WTC11 (cell line): ENCODE data around the gene SMARCA2. TPM values are rescaled to one million over a fixed set of nuclear protein-coding genes. Genes with fewer than 3 reads are reported as not detected.

ENCODE experiments used
- ATAC-seq: fragments of 200-7000 bp; cut with Tn5 transposase; 2 replicates; pipeline ENCODE4 v1.10.0; 2021; ENCODE audit warnings: mild to moderate bottlenecking, moderate library complexity
- CTCF ChIA-PET: fragments of 300-600 bp; sonication (Branson Sonifier 250); formaldehyde crosslinking; loops from one replicate; lab custom pipeline; 2021; ENCODE audit warnings: antibody characterized with exemption; lab: Charles Lee
- POLR2A ChIA-PET: fragments of 350-600 bp; sonication (Branson Sonifier 250); formaldehyde crosslinking; loops from one replicate; lab custom pipeline; 2021; ENCODE audit warnings: antibody characterized with exemption; lab: Charles Lee
- DNase-seq: peaks from one replicate; pipeline ENCODE4 v3.0.0; 2021; ENCODE audit warnings: low spot score
- H3K27ac Mint-ChIP-seq: 2 replicates; pipeline ENCODE4 v1.8.0; 2021; ENCODE audit warnings: mixed read lengths
- H3K27me3 Mint-ChIP-seq: 2 replicates; pipeline ENCODE4 v1.8.0; 2021; ENCODE audit warnings: low read depth, mild to moderate bottlenecking, moderate library complexity, mixed read lengths
- H3K36me3 Mint-ChIP-seq: 2 replicates; pipeline ENCODE4 v1.8.0; 2021; ENCODE audit warnings: mixed read lengths
- H3K4me1 Mint-ChIP-seq: 2 replicates; pipeline ENCODE4 v1.8.0; 2022; ENCODE audit warnings: mixed read lengths
- H3K4me3 Mint-ChIP-seq: 2 replicates; pipeline ENCODE4 v1.8.0; 2021; ENCODE audit warnings: mild to moderate bottlenecking, moderate library complexity, mixed read lengths
- H3K9me3 Mint-ChIP-seq: 2 replicates; pipeline ENCODE4 v1.8.0; 2021; ENCODE audit warnings: mixed read lengths
- CREM ChIP-seq: sonication (generic); formaldehyde crosslinking; IDR thresholded peaks from 2 replicates; pipeline ENCODE4 v1.8.1; 2022; ENCODE audit warnings: mild to moderate bottlenecking, missing genetic modification reagents, moderate library complexity
- ELF4 ChIP-seq: sonication (generic); formaldehyde crosslinking; IDR thresholded peaks from 2 replicates; pipeline ENCODE4 v1.8.1; 2022; ENCODE audit warnings: low read depth, mild to moderate bottlenecking, moderate library complexity, missing genetic modification reagents
- EMX1 ChIP-seq: fragments of 250-450 bp; sonication (Bioruptor Pico); IDR thresholded peaks from 2 replicates; pipeline ENCODE4 v1.8.0; 2021; ENCODE audit warnings: mild to moderate bottlenecking
- ETV6 ChIP-seq: sonication (generic); formaldehyde crosslinking; IDR thresholded peaks from 2 replicates; pipeline ENCODE4 v1.8.1; 2022; ENCODE audit warnings: mild to moderate bottlenecking, missing genetic modification reagents
- FOXJ3 ChIP-seq: sonication (generic); formaldehyde crosslinking; IDR thresholded peaks from 2 replicates; pipeline ENCODE4 v1.9.0; 2021; ENCODE audit warnings: missing genetic modification reagents, mild to moderate bottlenecking, borderline replicate concordance
- FOXK1 ChIP-seq: sonication (generic); formaldehyde crosslinking; IDR thresholded peaks from 2 replicates; pipeline ENCODE4 v1.8.0; 2022; ENCODE audit warnings: mild to moderate bottlenecking, moderate library complexity, missing genetic modification reagents
- GRHL2 ChIP-seq: fragments of 250-450 bp; sonication (Bioruptor Pico); IDR thresholded peaks from 2 replicates; pipeline ENCODE4 v1.8.0; 2022; ENCODE audit warnings: mild to moderate bottlenecking, moderate library complexity; ENCODE audit not compliant: insufficient replicate concordance, severe bottlenecking
- GTF2I ChIP-seq: fragments of 250-450 bp; sonication (Bioruptor Pico); conservative IDR thresholded peaks from 2 replicates; pipeline ENCODE4 v1.4.0; 2021; ENCODE audit warnings: mild to moderate bottlenecking
- HMGA2 ChIP-seq: fragments of 250-450 bp; sonication (Bioruptor Pico); IDR thresholded peaks from 2 replicates; pipeline ENCODE4 v1.4.0; 2021; ENCODE audit warnings: mild to moderate bottlenecking, moderate library complexity
- IRF2 ChIP-seq: sonication (generic); formaldehyde crosslinking; IDR thresholded peaks from 2 replicates; pipeline ENCODE4 v1.8.0; 2022; ENCODE audit warnings: low read depth, missing genetic modification reagents, borderline replicate concordance
- NFYB ChIP-seq: sonication (generic); formaldehyde crosslinking; conservative IDR thresholded peaks from 2 replicates; pipeline ENCODE4 v1.8.0; 2022; ENCODE audit warnings: low read depth, missing genetic modification reagents
- NR1H2 ChIP-seq: sonication (generic); formaldehyde crosslinking; IDR thresholded peaks from 2 replicates; pipeline ENCODE4 v1.9.0; 2021; ENCODE audit warnings: mild to moderate bottlenecking, moderate library complexity, missing genetic modification reagents
- PRRX2 ChIP-seq: fragments of 250-450 bp; sonication (Bioruptor Pico); IDR thresholded peaks from 2 replicates; pipeline ENCODE4 v1.8.0; 2021; ENCODE audit warnings: mild to moderate bottlenecking
- RELA ChIP-seq: sonication (generic); formaldehyde crosslinking; IDR thresholded peaks from 2 replicates; pipeline ENCODE4 v1.8.1; 2022; ENCODE audit warnings: missing genetic modification reagents, mild to moderate bottlenecking, borderline replicate concordance
- TEAD1 ChIP-seq: sonication (generic); formaldehyde crosslinking; IDR thresholded peaks from 2 replicates; pipeline ENCODE4 v1.8.0; 2022; ENCODE audit warnings: mild to moderate bottlenecking, missing genetic modification reagents
- TP53 ChIP-seq: sonication (generic); formaldehyde crosslinking; IDR thresholded peaks from 2 replicates; pipeline ENCODE4 v1.8.1; 2023; ENCODE audit warnings: mild to moderate bottlenecking, missing genetic modification reagents
- USF1 ChIP-seq: sonication (generic); formaldehyde crosslinking; IDR thresholded peaks from 2 replicates; pipeline ENCODE4 v1.8.0; 2022; ENCODE audit warnings: mild to moderate bottlenecking, missing genetic modification reagents
- ZNF532 ChIP-seq: fragments of 250-450 bp; sonication (Bioruptor Pico); IDR thresholded peaks from 2 replicates; pipeline ENCODE4 v1.9.0; 2021; ENCODE audit warnings: mild to moderate bottlenecking, borderline replicate concordance
- total RNA-seq: library from RNA; stranded (reverse); gene quantifications from 3 replicates; pipeline ENCODE4 v1.2.3, GENCODE V29; 2021
- TF ChIP-seq, protein P1 (sequence below): sonication (generic); formaldehyde crosslinking; IDR thresholded peaks from 2 replicates; pipeline ENCODE4 v1.8.0; 2022; ENCODE audit warnings: mild to moderate bottlenecking, missing genetic modification reagents
- TF ChIP-seq, protein P2 (sequence below): sonication (generic); formaldehyde crosslinking; IDR thresholded peaks from 2 replicates; pipeline ENCODE4 v1.8.1; 2023; ENCODE audit warnings: mild to moderate bottlenecking, missing genetic modification reagents
- TF ChIP-seq, protein P3 (sequence below): sonication (generic); formaldehyde crosslinking; IDR thresholded peaks from 2 replicates; pipeline ENCODE4 v1.8.0; 2023; ENCODE audit warnings: missing genetic modification reagents, mild to moderate bottlenecking, borderline replicate concordance
- TF ChIP-seq, protein P4 (sequence below): sonication (generic); formaldehyde crosslinking; IDR thresholded peaks from 2 replicates; pipeline ENCODE4 v1.8.1; 2022; ENCODE audit warnings: low read depth, mild to moderate bottlenecking, moderate library complexity, missing genetic modification reagents, borderline replicate concordance

Gene SMARCA2
- total RNA-seq, 1 experiment from 2014 or later: 20.3 TPM

DNA sequence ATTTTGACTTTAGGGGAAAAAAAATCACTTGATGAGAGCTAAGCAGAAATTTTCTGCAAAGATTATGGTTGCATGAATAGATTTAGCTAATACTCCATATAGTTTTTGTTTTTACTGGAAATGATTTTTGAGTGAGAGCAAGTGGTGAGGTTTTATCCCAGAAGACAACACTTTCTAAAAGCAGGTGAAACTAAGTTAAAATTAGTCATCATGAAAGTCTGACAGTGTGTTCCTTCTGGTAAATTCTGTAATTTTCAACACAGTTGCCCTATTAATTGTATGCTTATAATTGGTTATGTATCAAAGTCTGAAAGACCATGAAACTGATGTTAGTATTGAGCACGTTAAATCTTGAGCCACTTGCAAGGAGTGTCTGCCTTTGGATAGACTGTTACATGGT, 91.5 kb downstream of the SMARCA2 start:
- DNase-seq: no peak
- peaks cover 5% of the 10 kb centered on the region; the same call in 1 of the 2 replicates for H3K4me1 Mint-ChIP-seq
- H3K9me3 Mint-ChIP-seq: no peaks in the 10 kb centered on the region
- CTCF ChIA-PET: no interaction called here
- no peak for ATAC-seq
- H3K27ac Mint-ChIP-seq: no peak overlapping the region
- no peak overlapping the region for H3K4me3 Mint-ChIP-seq
- no peaks in the 10 kb centered on the region for H3K27me3 Mint-ChIP-seq
- POLR2A ChIA-PET: no interaction called here
- TF ChIP-seq EMX1 (CRISPR knock-in tag) (no peak), USF1 (CRISPR knock-in tag) (no peak), GRHL2 (CRISPR knock-in tag) (no peak), NR1H2 (no peak), TEAD1 (no peak), TP53 (CRISPR knock-in tag) (no peak), FOXK1 (CRISPR knock-in tag) (no peak), ZNF532 (CRISPR knock-in tag) (no peak)
- TF ChIP-seq, protein P1, sequence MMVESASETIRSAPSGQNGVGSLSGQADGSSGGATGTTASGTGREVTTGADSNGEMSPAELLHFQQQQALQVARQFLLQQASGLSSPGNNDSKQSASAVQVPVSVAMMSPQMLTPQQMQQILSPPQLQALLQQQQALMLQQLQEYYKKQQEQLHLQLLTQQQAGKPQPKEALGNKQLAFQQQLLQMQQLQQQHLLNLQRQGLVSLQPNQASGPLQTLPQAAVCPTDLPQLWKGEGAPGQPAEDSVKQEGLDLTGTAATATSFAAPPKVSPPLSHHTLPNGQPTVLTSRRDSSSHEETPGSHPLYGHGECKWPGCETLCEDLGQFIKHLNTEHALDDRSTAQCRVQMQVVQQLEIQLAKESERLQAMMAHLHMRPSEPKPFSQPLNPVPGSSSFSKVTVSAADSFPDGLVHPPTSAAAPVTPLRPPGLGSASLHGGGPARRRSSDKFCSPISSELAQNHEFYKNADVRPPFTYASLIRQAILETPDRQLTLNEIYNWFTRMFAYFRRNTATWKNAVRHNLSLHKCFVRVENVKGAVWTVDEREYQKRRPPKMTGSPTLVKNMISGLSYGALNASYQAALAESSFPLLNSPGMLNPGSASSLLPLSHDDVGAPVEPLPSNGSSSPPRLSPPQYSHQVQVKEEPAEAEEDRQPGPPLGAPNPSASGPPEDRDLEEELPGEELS (CRISPR knock-in tag): no peak
- no peaks in the 10 kb centered on the region for H3K36me3 Mint-ChIP-seq

GRCh38 chr9:2107906-2108451, 92.8 kb downstream of the SMARCA2 start:
- Mint-ChIP-seq H3K9me3 (no peaks in the 10 kb centered on the region), H3K36me3 (no peaks in the 10 kb centered on the region), H3K27me3 (no peaks in the 10 kb centered on the region), H3K27ac (no peak overlapping the region), H3K4me3 (no peak overlapping the region), H3K4me1 (peaks cover 5% of the 10 kb centered on the region; the same call in 1 of the 2 replicates)
- DNase-seq (no peak), ATAC-seq (no peak)
- ChIA-PET CTCF (no interaction called here), POLR2A (no interaction called here)
- TF ChIP-seq, protein P2, sequence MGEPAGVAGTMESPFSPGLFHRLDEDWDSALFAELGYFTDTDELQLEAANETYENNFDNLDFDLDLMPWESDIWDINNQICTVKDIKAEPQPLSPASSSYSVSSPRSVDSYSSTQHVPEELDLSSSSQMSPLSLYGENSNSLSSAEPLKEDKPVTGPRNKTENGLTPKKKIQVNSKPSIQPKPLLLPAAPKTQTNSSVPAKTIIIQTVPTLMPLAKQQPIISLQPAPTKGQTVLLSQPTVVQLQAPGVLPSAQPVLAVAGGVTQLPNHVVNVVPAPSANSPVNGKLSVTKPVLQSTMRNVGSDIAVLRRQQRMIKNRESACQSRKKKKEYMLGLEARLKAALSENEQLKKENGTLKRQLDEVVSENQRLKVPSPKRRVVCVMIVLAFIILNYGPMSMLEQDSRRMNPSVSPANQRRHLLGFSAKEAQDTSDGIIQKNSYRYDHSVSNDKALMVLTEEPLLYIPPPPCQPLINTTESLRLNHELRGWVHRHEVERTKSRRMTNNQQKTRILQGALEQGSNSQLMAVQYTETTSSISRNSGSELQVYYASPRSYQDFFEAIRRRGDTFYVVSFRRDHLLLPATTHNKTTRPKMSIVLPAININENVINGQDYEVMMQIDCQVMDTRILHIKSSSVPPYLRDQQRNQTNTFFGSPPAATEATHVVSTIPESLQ (CRISPR knock-in tag): no peak
- no peak for TF ChIP-seq ELF4
- TF ChIP-seq FOXJ3: no peak
- TF ChIP-seq GTF2I: no peak
- TF ChIP-seq ETV6 (CRISPR knock-in tag): no peak
- TF ChIP-seq CREM (CRISPR knock-in tag): no peak
- no peak for TF ChIP-seq PRRX2
- TF ChIP-seq RELA (CRISPR knock-in tag): no peak
- no peak for TF ChIP-seq HMGA2
- TF ChIP-seq, protein P3, sequence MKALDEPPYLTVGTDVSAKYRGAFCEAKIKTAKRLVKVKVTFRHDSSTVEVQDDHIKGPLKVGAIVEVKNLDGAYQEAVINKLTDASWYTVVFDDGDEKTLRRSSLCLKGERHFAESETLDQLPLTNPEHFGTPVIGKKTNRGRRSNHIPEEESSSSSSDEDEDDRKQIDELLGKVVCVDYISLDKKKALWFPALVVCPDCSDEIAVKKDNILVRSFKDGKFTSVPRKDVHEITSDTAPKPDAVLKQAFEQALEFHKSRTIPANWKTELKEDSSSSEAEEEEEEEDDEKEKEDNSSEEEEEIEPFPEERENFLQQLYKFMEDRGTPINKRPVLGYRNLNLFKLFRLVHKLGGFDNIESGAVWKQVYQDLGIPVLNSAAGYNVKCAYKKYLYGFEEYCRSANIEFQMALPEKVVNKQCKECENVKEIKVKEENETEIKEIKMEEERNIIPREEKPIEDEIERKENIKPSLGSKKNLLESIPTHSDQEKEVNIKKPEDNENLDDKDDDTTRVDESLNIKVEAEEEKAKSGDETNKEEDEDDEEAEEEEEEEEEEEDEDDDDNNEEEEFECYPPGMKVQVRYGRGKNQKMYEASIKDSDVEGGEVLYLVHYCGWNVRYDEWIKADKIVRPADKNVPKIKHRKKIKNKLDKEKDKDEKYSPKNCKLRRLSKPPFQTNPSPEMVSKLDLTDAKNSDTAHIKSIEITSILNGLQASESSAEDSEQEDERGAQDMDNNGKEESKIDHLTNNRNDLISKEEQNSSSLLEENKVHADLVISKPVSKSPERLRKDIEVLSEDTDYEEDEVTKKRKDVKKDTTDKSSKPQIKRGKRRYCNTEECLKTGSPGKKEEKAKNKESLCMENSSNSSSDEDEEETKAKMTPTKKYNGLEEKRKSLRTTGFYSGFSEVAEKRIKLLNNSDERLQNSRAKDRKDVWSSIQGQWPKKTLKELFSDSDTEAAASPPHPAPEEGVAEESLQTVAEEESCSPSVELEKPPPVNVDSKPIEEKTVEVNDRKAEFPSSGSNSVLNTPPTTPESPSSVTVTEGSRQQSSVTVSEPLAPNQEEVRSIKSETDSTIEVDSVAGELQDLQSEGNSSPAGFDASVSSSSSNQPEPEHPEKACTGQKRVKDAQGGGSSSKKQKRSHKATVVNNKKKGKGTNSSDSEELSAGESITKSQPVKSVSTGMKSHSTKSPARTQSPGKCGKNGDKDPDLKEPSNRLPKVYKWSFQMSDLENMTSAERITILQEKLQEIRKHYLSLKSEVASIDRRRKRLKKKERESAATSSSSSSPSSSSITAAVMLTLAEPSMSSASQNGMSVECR (CRISPR knock-in tag): no peak
- TF ChIP-seq IRF2 (CRISPR knock-in tag): no peak
- TF ChIP-seq EMX1 (CRISPR knock-in tag): no peak
- TF ChIP-seq, protein P4, sequence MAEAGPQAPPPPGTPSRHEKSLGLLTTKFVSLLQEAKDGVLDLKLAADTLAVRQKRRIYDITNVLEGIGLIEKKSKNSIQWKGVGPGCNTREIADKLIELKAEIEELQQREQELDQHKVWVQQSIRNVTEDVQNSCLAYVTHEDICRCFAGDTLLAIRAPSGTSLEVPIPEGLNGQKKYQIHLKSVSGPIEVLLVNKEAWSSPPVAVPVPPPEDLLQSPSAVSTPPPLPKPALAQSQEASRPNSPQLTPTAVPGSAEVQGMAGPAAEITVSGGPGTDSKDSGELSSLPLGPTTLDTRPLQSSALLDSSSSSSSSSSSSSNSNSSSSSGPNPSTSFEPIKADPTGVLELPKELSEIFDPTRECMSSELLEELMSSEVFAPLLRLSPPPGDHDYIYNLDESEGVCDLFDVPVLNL (CRISPR knock-in tag): no peak
- no peak for TF ChIP-seq NFYB (CRISPR knock-in tag)
